Ishikawa (cell line): Measurements from ENCODE around the gene PPFIBP1.

ENCODE experiments used
- CEBPB ChIP-seq: IDR thresholded peaks from 2 replicates; pipeline ENCODE4 v1.6.1; 2012
- CREB1 ChIP-seq: IDR thresholded peaks from 2 replicates; pipeline ENCODE4 v1.6.1; 2012; ENCODE audit warnings: low read depth
- EGR1 ChIP-seq: IDR thresholded peaks from 2 replicates; pipeline ENCODE4 v1.6.1; 2012
- EP300 ChIP-seq: IDR thresholded peaks from 2 replicates; pipeline ENCODE4 v1.6.1; 2012; ENCODE audit warnings: borderline replicate concordance
- FOXM1 ChIP-seq: IDR thresholded peaks from 2 replicates; pipeline ENCODE4 v1.6.1; 2012; ENCODE audit warnings: low read depth, borderline replicate concordance
- NFIC ChIP-seq: IDR thresholded peaks from 2 replicates; pipeline ENCODE4 v1.6.1; 2012
- RAD21 ChIP-seq: IDR thresholded peaks from 2 replicates; pipeline ENCODE4 v1.6.1; 2012; ENCODE audit warnings: low read depth
- REST ChIP-seq: IDR thresholded peaks from 2 replicates; pipeline ENCODE4 v1.6.1; 2012; ENCODE audit warnings: low read depth, mild to moderate bottlenecking
- TAF1 ChIP-seq: IDR thresholded peaks from 2 replicates; pipeline ENCODE4 v1.6.1; 2012; ENCODE audit warnings: low read depth, mild to moderate bottlenecking
- TCF12 ChIP-seq: IDR thresholded peaks from 2 replicates; pipeline ENCODE4 v1.6.1; 2012; ENCODE audit warnings: low read depth
- TEAD4 ChIP-seq: IDR thresholded peaks from 2 replicates; pipeline ENCODE4 v1.6.1; 2012
- USF1 ChIP-seq: IDR thresholded peaks from 2 replicates; pipeline ENCODE4 v1.6.1; 2012
- YY1 ChIP-seq: IDR thresholded peaks from 2 replicates; pipeline ENCODE4 v1.6.1; 2012; ENCODE audit warnings: low read depth
- ZBTB7A ChIP-seq: IDR thresholded peaks from 2 replicates; pipeline ENCODE4 v1.6.1; 2012; ENCODE audit warnings: low read depth
- TF ChIP-seq, protein P1 (sequence below): IDR thresholded peaks from 2 replicates; pipeline ENCODE4 v1.6.1; 2012

The PPFIBP1 gene

DNA sequence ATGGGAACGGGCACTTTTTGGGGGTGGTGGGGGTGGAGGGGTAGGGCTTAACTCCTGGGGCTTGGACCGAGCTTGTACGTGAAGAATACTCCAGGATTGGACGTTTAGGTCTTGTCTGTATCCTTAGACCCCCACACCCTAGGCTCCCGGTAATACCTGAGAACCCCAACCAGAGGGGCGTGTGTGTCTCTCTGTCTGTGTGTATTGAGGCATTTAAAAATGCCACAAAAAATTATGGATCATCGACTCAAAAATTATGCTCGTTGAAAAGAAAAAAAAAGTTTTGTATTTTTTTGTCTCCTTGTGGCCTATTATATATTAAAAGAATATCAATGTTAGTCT is 459 bp downstream of the PPFIBP1 start:
- TF ChIP-seq ZBTB7A (peak; percentile 55; the same call in 1 of the 2 replicates), TCF12 (no peak)

DNA sequence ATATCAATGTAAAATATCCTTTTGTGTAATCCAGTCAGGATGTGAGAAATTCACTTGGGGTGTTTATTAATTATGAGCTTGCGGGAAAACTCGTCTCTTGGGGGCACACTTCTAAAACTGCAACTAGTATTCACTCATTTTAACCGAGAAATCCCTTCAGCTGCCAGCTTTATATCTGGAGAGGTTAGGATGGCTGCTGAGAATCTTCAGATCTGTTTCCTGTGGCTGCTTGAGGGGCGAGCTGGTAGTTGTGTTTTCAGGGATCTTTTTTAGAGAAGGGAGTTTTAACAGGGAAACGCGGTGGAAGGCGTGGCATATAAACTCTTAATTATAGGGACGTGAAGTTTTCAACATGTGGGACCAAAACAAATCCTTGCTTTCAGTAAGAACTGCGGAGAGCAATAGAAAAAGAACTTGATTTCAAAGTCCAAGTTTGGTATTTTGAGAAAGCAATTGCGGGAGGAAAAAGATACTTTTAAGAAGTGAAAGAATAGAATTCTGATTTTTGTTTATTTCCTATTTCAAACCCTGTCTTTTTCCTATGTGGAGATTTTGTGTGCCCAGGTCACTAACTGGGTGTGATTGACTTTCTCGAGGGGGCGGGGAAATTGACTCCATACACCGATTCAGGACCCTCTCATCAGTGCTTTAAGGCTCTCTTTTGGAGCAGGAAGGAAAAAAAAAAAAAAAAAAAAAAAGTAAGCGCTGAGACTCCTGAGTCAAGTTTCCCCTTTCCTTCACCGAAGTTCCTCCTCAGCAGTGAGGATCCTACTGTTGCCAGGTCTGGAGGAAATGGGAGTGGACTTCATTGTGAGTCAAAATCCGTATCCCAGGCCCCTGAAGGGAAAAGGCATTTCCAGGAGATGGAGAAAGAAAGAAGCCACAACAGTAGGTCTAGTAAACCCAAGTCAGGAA is 1.1 kb downstream of the PPFIBP1 start:
- no peak for TF ChIP-seq YY1
- TF ChIP-seq USF1: no peak
- no peak for TF ChIP-seq EGR1
- no peak for TF ChIP-seq RAD21
- TF ChIP-seq TCF12: no peak
- no peak for TF ChIP-seq EP300
- TF ChIP-seq FOXM1: no peak
- TF ChIP-seq ZBTB7A: no peak
- no peak for TF ChIP-seq TAF1
- no peak for TF ChIP-seq CREB1
- TF ChIP-seq, protein P1, sequence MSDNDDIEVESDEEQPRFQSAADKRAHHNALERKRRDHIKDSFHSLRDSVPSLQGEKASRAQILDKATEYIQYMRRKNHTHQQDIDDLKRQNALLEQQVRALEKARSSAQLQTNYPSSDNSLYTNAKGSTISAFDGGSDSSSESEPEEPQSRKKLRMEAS: no peak
- no peak for TF ChIP-seq REST
- TF ChIP-seq TEAD4: no peak
- no peak for TF ChIP-seq CEBPB
- TF ChIP-seq NFIC: no peak

DNA sequence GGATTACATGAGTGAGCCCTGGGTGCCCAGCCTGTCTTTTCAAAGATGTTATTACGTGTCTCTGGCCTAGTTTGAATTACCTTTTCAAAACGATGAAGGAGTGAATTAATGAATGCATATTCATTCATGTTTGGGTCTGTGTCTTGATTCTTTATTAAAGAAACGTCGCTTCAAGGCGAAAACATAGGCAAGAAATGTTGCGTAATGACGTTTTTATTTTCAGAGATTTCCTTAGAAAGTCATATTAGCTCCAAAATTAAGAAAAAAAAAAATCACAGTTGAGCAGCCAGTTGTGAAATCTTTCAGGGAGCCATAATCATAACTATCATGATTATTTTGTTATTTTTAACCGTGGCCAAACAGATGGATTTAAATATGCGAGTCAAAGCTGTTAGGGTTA is 3.5 kb downstream of the PPFIBP1 start:
- TF ChIP-seq TEAD4: no peak
- no peak for TF ChIP-seq FOXM1
- TF ChIP-seq CEBPB: peak; percentile 84

GRCh38 chr12:27528788-27529187 is 4.8 kb downstream of the PPFIBP1 start:
- no peak for TF ChIP-seq NFIC
- TF ChIP-seq YY1: no peak
- TF ChIP-seq EGR1: no peak
- no peak for TF ChIP-seq TEAD4
- no peak for TF ChIP-seq USF1
- TF ChIP-seq RAD21: no peak
- no peak for TF ChIP-seq TCF12
- no peak for TF ChIP-seq FOXM1
- TF ChIP-seq CREB1: no peak
- TF ChIP-seq, protein P1: no peak
- TF ChIP-seq ZBTB7A: no peak
- TF ChIP-seq REST: no peak
- no peak for TF ChIP-seq TAF1
- no peak for TF ChIP-seq CEBPB
- no peak for TF ChIP-seq EP300

- TF ChIP-seq CREB1: no peak
- no peak for TF ChIP-seq TEAD4
- 0 out of 2 replicates have a peak, but pooled peaks have one; percentile 26 for TF ChIP-seq FOXM1
- TF ChIP-seq, protein P1: 0 out of 2 replicates have a peak, but pooled peaks have one; percentile 8
- no peak for TF ChIP-seq TCF12
- TF ChIP-seq EP300: peak; percentile 48; the same call in 1 of the 2 replicates
- TF ChIP-seq REST: no peak
- no peak for TF ChIP-seq EGR1
- TF ChIP-seq ZBTB7A: no peak
- TF ChIP-seq CEBPB: no peak
- TF ChIP-seq NFIC: 0 out of 2 replicates have a peak, but pooled peaks have one; percentile 24
- no peak for TF ChIP-seq YY1
- no peak for TF ChIP-seq USF1
- no peak for TF ChIP-seq TAF1
- no peak for TF ChIP-seq RAD21
These were observed 6.3 kb downstream of the PPFIBP1 start for GRCh38 chr12:27530157-27530922.
